Bronchial epithelial cell (primary cell): ENCODE results near the gene HNRNPH2. TPM values are rescaled to one million over a fixed set of nuclear protein-coding genes. Genes with fewer than 3 reads are reported as not detected.

Experiments used
- DNase-seq: peaks from one replicate; pipeline ENCODE4 v3.0.0-alpha.2; 2010; ENCODE audit warnings: low read depth
- FAIRE-seq: peaks from 2 replicates; lab custom pipeline; 2011; peaks lifted over from hg19 to GRCh38; lab: Jason Lieb, UNC
- H3K27me3 ChIP-seq: 2 replicates; pipeline ENCODE4 v1.5.1; 2011; ENCODE audit warnings: low read length; ENCODE audit not compliant: control insufficient read depth, insufficient read depth
- H3K36me3 ChIP-seq: 2 replicates; pipeline ENCODE4 v1.5.1; 2011; ENCODE audit warnings: low read length; ENCODE audit not compliant: control insufficient read depth, insufficient read depth
- H3K4me3 ChIP-seq: 2 replicates; pipeline ENCODE4 v1.5.1; 2011; ENCODE audit warnings: mild to moderate bottlenecking, low read depth, low read length, control low read depth
- CTCF ChIP-seq: IDR thresholded peaks from 2 replicates; pipeline ENCODE4 v1.5.1; 2011; ENCODE audit warnings: mild to moderate bottlenecking, moderate library complexity, low read length, control low read depth, inconsistent platforms; ENCODE audit not compliant: insufficient read depth, severe bottlenecking
- total RNA-seq: library from RNA; depleted of rRNA; stranded (reverse); fragments of >200 nt; gene quantifications from 2 replicates; pipeline ENCODE4 v1.2.1, GENCODE V29; 2014

HNRNPH2 gene
- total RNA-seq, 1 donor from 2014 or later, result 104 TPM

GRCh38 chrX:101365301-101365795 lies 42.7 kb upstream of the HNRNPH2 start:
- no peak for TF ChIP-seq CTCF
- no peaks in the 10 kb centered on the region for H3K27me3 ChIP-seq
- no peaks in the 10 kb centered on the region for H3K36me3 ChIP-seq
- FAIRE-seq, result peak; percentile 50
- no peak for DNase-seq
- H3K4me3 ChIP-seq, result no peak overlapping the region

- no peaks in the 10 kb centered on the region for H3K27me3 ChIP-seq
- no peak overlapping the region for H3K4me3 ChIP-seq
- TF ChIP-seq CTCF, result no peak
- DNase-seq (no peak), FAIRE-seq (no peak)
- no peaks in the 10 kb centered on the region for H3K36me3 ChIP-seq
Observed at GRCh38 chrX:101368800-101369199, 39.2 kb upstream of the HNRNPH2 start.

GRCh38 chrX:101369687-101370086 lies 38.3 kb upstream of the HNRNPH2 start:
- H3K27me3 ChIP-seq, result no peaks in the 10 kb centered on the region
- H3K36me3 ChIP-seq, result no peaks in the 10 kb centered on the region
- H3K4me3 ChIP-seq, result no peak overlapping the region
- TF ChIP-seq CTCF, result no peak
- DNase-seq (no peak), FAIRE-seq (no peak)

GRCh38 chrX:101370888-101371504 lies 37.0 kb upstream of the HNRNPH2 start:
- no peaks in the 10 kb centered on the region for H3K36me3 ChIP-seq
- DNase-seq (no peak), FAIRE-seq (no peak)

GRCh38 chrX:101377547-101377946 lies 30.5 kb upstream of the HNRNPH2 start:
- no peak for FAIRE-seq
- H3K36me3 ChIP-seq, result no peaks in the 10 kb centered on the region
- no peaks in the 10 kb centered on the region for H3K27me3 ChIP-seq
- no peak for TF ChIP-seq CTCF
- H3K4me3 ChIP-seq, result no peak overlapping the region
- no peak for DNase-seq

More at GRCh38 chrX:101370888-101371504, 37.0 kb upstream of the HNRNPH2 start:
- Histone ChIP-seq H3K4me3 (no peak overlapping the region), H3K27me3 (no peaks in the 10 kb centered on the region)
- TF ChIP-seq CTCF, result no peak
